B cell (primary cell): ENCODE results near the gene FAIM2. TPM values are rescaled to one million over a fixed set of nuclear protein-coding genes. Genes with fewer than 3 reads are reported as not detected.

Experiments
- ATAC-seq: fragments of 200-7000 bp; cut with Tn5 transposase; one replicate; pipeline ENCODE4 v1.10.0; 2021; ENCODE audit warnings: low read depth, mild to moderate bottlenecking, moderate number of reproducible peaks, moderate library complexity
- CTCF ChIA-PET: fragments of 350-600 bp; sonication (Branson Sonifier 250); formaldehyde crosslinking; loops from one replicate; lab custom pipeline; 2021; ENCODE audit warnings: antibody characterized with exemption, inconsistent platforms; lab: Charles Lee
- POLR2A ChIA-PET: fragments of 350-600 bp; sonication (Branson Sonifier 250); formaldehyde crosslinking; loops from one replicate; lab custom pipeline; 2021; ENCODE audit warnings: antibody characterized with exemption; lab: Charles Lee
- DNase-seq: peaks from one replicate; pipeline ENCODE4 v3.0.0; 2013
- H2AFZ ChIP-seq: 2 replicates; pipeline ENCODE4 v1.6.1; 2012; ENCODE audit warnings: mild to moderate bottlenecking, low read depth, low read length; ENCODE audit not compliant: insufficient read depth, poor library complexity, severe bottlenecking
- H3K27ac ChIP-seq, 2 donors: 1 replicate in 1 of 2; 2 replicates in 1 of 2; pipeline ENCODE4 v1.5.1; 2012 to 2013; ENCODE audit warnings: low read length in 2 of 2, mild to moderate bottlenecking in 2 of 2, moderate library complexity in 1 of 2
- H3K27me3 ChIP-seq, 4 experiments: fragments of 200-600 bp in 1 of 4; sonication (generic) in 1 of 4; replicated peaks in 1 of 4; 1 replicate in 2 of 4; 2 replicates in 2 of 4; pipeline versions ENCODE4 v1.6.1 to v1.7.0; 2013 to 2016; ENCODE audit warnings: low read length in 3 of 4, mild to moderate bottlenecking in 2 of 4, mixed read lengths in 1 of 4, moderate library complexity in 1 of 4; ENCODE audit not compliant: insufficient read depth in 4 of 4, control insufficient read depth in 3 of 4; ENCODE audit errors: control extremely low read depth in 1 of 4
- H3K36me3 ChIP-seq, 2 experiments: replicated peaks in 1 of 2; 1 replicate in 1 of 2; 2 replicates in 1 of 2; pipeline versions ENCODE4 v1.6.1 to v1.7.1; 2013; ENCODE audit warnings: low read length in 1 of 2; ENCODE audit not compliant: insufficient read depth in 2 of 2, control insufficient read depth in 1 of 2; ENCODE audit errors: control extremely low read depth in 1 of 2, extremely low read depth in 1 of 2
- H3K4me1 ChIP-seq, 2 donors: fragments of 200-600 bp in 1 of 2; sonication (generic) in 1 of 2; 1 replicate in 1 of 2; 2 replicates in 1 of 2; pipeline versions ENCODE4 v1.5.1 to v1.6.1; 2013 to 2017; ENCODE audit warnings: low read length in 2 of 2; ENCODE audit not compliant: control insufficient read depth in 2 of 2, insufficient read depth in 2 of 2
- H3K4me2 ChIP-seq: replicated peaks from 2 replicates; pipeline ENCODE3; 2012; ENCODE audit warnings: mild to moderate bottlenecking, low read depth, low read length; ENCODE audit not compliant: poor library complexity, severe bottlenecking
- H3K4me3 ChIP-seq, 5 experiments: fragments of 200-600 bp in 1 of 5; sonication (generic) in 1 of 5; 1 replicate in 3 of 5; 2 replicates in 2 of 5; pipeline versions ENCODE4 v1.5.1 to v1.7.0; 2011 to 2016; ENCODE audit warnings: low read length in 4 of 5, mild to moderate bottlenecking in 4 of 5, low read depth in 2 of 5, control low read depth in 1 of 5, moderate library complexity in 1 of 5; ENCODE audit not compliant: insufficient read depth in 1 of 5; ENCODE audit errors: control extremely low read depth in 1 of 5, extremely low read depth in 1 of 5
- H3K79me2 ChIP-seq: fragments of 200-600 bp; sonication (generic); one replicate; pipeline ENCODE4 v1.6.0; 2016; ENCODE audit warnings: low read length; ENCODE audit not compliant: control insufficient read depth, insufficient read depth
- H3K9ac ChIP-seq: fragments of 200-600 bp; sonication (generic); 2 replicates; pipeline ENCODE4 v1.6.1; 2017; ENCODE audit warnings: mild to moderate bottlenecking, low read length, moderate library complexity
- H3K9me3 ChIP-seq, 3 donors: one replicate each; pipeline versions ENCODE4 v1.6.1 to v1.7.1; 2013; ENCODE audit warnings: low read length in 2 of 3; ENCODE audit not compliant: control insufficient read depth in 2 of 3, insufficient read depth in 1 of 3; ENCODE audit errors: control extremely low read depth in 1 of 3
- H4K20me1 ChIP-seq: 2 replicates; pipeline ENCODE4 v1.6.0; 2012; ENCODE audit warnings: mild to moderate bottlenecking, low read length; ENCODE audit not compliant: insufficient read depth, control insufficient read depth, poor library complexity, severe bottlenecking
- H3K27ac Mint-ChIP-seq: one replicate; pipeline ENCODE4 v1.8.0; 2021; ENCODE audit warnings: mixed read lengths
- H3K27me3 Mint-ChIP-seq: one replicate; pipeline ENCODE4 v1.8.0; 2021; ENCODE audit warnings: mixed read lengths
- H3K4me1 Mint-ChIP-seq: one replicate; pipeline ENCODE4 v1.8.0; 2021; ENCODE audit warnings: mixed read lengths
- H3K4me3 Mint-ChIP-seq: one replicate; pipeline ENCODE4 v1.8.0; 2021; ENCODE audit warnings: mixed read lengths
- H3K9me3 Mint-ChIP-seq: one replicate; pipeline ENCODE4 v1.8.0; 2022; ENCODE audit warnings: mixed read lengths; ENCODE audit not compliant: insufficient read depth
- CTCF ChIP-seq: fragments of 200-600 bp; IDR thresholded peaks from one replicate; pipeline ENCODE4 v1.8.0; 2022; ENCODE audit warnings: antibody characterized with exemption, mild to moderate bottlenecking
- EZH2 ChIP-seq: IDR thresholded peaks from 2 replicates; pipeline ENCODE4 v1.6.1; 2012; ENCODE audit warnings: borderline replicate concordance, low read depth, mild to moderate bottlenecking, moderate library complexity, low read length; ENCODE audit not compliant: insufficient read depth, poor library complexity, severe bottlenecking
- WGBS: methylation state at CpG from one replicate; pipeline ENCODE4 v1.1.5; 2013; ENCODE audit warnings: missing lambda C conversion rate; ENCODE audit not compliant: insufficient coverage; 5-methylcytosine and 5-hydroxymethylcytosine counted together
- intact Hi-C: fragments of 100-400 bp; cut with micrococcal nuclease; formaldehyde crosslinking; loops from one replicate; pipeline ENCODE4 v1.10.0; 2022
- polyA plus RNA-seq: library from polyadenylated mRNA; depleted of rRNA; stranded (reverse); fragments of >200 nt; gene quantifications from 2 replicates; pipeline ENCODE4 v1.2.3, GENCODE V29; 2012
- total RNA-seq, 2 donors: library from RNA; stranded (reverse); fragments of 120-200 nt in 1 of 2; gene quantifications; 1 replicate in 1 of 2; 2 replicates in 1 of 2; pipeline versions ENCODE4 v1.2.3 to v1.2.4, GENCODE V29; 2013 to 2022

The FAIM2 gene
- total and polyA plus RNA-seq, 2 donors (not counting 1 experiment from before 2014, with no cell fraction given), result not detected

GRCh38 chr12:49843876-49844437, 59.7 kb downstream of the FAIM2 start:
- Mint-ChIP-seq H3K4me3 (peak overlapping the region; percentile 40), H3K9me3 (no peaks in the 10 kb centered on the region), H3K4me1 (peaks cover 29% of the 10 kb centered on the region), H3K27me3 (peaks cover 7% of the 10 kb centered on the region), H3K27ac (peak overlapping the region; percentile 23)
- H2AFZ ChIP-seq, result peak overlapping the region; percentile 96
- H3K9ac ChIP-seq, result no peak overlapping the region
- H3K79me2 ChIP-seq, result peaks cover 3% of the 10 kb centered on the region
- ATAC-seq (no peak), DNase-seq (no peak)
- no peaks in the 10 kb centered on the region for H4K20me1 ChIP-seq
- H3K36me3 ChIP-seq, result no peaks in the 10 kb centered on the region
- no peak overlapping the region for H3K27ac ChIP-seq
- peak overlapping the region; percentile 89 for H3K4me2 ChIP-seq
- ChIA-PET POLR2A (no interaction called here), CTCF (interaction anchor here (1.3 to 1.8 kb wide), 3 partner anchors 23 to 103 kb away, joined by 6 to 7 read pairs (median 7); partner anchors contain the start of gene TMBIM6)
- TF ChIP-seq EZH2 (no peak), CTCF (no peak)
- no peaks in the 10 kb centered on the region for H3K9me3 ChIP-seq
- WGBS, result 64% methylated on average over 2 of the region's 4 CpGs
- intact Hi-C loops, result loop anchor here (1.0 to 10.0 kb wide), 8 partner anchors 16 to 499 kb away; partner anchors contain the start of genes CERS5, DNAJC22, NCKAP5L and PRPF40B
- H3K27me3 ChIP-seq, result peaks cover 0 to 4% (median 2%) of the 10 kb centered on the region in 4 experiments
- H3K4me1 ChIP-seq, result peaks cover 12 to 28% of the 10 kb centered on the region in 2 donors
- no peak overlapping the region for H3K4me3 ChIP-seq

- peak overlapping the region; percentile 70 to 99 (median 97) for H3K4me3 ChIP-seq
- intact Hi-C loops, result loop anchor here (1.0 to 10.0 kb wide), 8 partner anchors 15 to 499 kb away; partner anchors contain the start of genes CERS5, DNAJC22, NCKAP5L and PRPF40B
- WGBS, result 91% methylated on average over 5 of the region's 7 CpGs
These were observed 60.3 kb downstream of the FAIM2 start for GRCh38 chr12:49843411-49843810.

More at GRCh38 chr12:49843411-49843810, 60.3 kb downstream of the FAIM2 start:
- Mint-ChIP-seq H3K27ac (peak overlapping the region; percentile 96), H3K27me3 (peaks cover 3% of the 10 kb centered on the region), H3K4me3 (peak overlapping the region; percentile 94), H3K4me1 (peaks cover 29% of the 10 kb centered on the region), H3K9me3 (no peaks in the 10 kb centered on the region)
- ChIA-PET POLR2A (interaction anchor here (0.7 to 1.9 kb wide), 3 partner anchors 9 to 102 kb away, joined by 7 to 16 read pairs (median 11); partner anchors contain the start of genes NCKAP5L and TMBIM6), CTCF (interaction anchor here (1.0 to 1.8 kb wide), 6 partner anchors 15 to 455 kb away, joined by 3 to 7 read pairs (median 6); partner anchors contain the start of genes NCKAP5L and TMBIM6)
- Histone ChIP-seq H3K9me3 (no peaks in the 10 kb centered on the region), H3K4me2 (peak overlapping the region; percentile 89), H3K27me3 (peaks cover 0 to 4% (median 0%) of the 10 kb centered on the region in 4 experiments), H3K79me2 (peaks cover 3% of the 10 kb centered on the region), H3K36me3 (peaks cover 0 to 2% of the 10 kb centered on the region in 2 experiments), H3K27ac (peak overlapping the region; percentile 78 to 80), H3K4me1 (peaks cover 12 to 28% of the 10 kb centered on the region in 2 donors), H2AFZ (peak overlapping the region; percentile 96), H3K9ac (peak overlapping the region; percentile 93), H4K20me1 (no peaks in the 10 kb centered on the region)
- no peak for DNase-seq
- TF ChIP-seq EZH2 (no peak), CTCF (no peak)
- no peak for ATAC-seq
